A172 (cell line): Measurements from ENCODE around the gene ARHGEF19. TPM values are rescaled to one million over a fixed set of nuclear protein-coding genes. Genes with fewer than 3 reads are reported as not detected.
"Not testable (repeated sequence)": the region's sequence is repeated elsewhere in the genome, so short reads cannot be mapped to it uniquely, and the experiment has no call there.

Experiments
- DNase-seq: peaks from one replicate; pipeline ENCODE4 v3.0.0-alpha.2; 2015; ENCODE audit warnings: low spot score
- total RNA-seq: library from RNA; depleted of rRNA; stranded (reverse); fragments of >200 nt; shearing (Covaris generic); gene quantifications from 2 replicates; pipeline ENCODE4 v1.2.3, GENCODE V29; 2014

Gene ARHGEF19
- total RNA-seq, 1 experiment from 2014 or later: 1.1 TPM

GRCh38 chr1:16221499-16221898, 9.0 kb upstream of the ARHGEF19 start:
- no peak for DNase-seq

GRCh38 chr1:16219968-16220500, 7.6 kb upstream of the ARHGEF19 start:
- no peak for DNase-seq

GRCh38 chr1:16218674-16219071, 6.2 kb upstream of the ARHGEF19 start:
- DNase-seq: no peak

GRCh38 chr1:16218014-16218673, 5.7 kb upstream of the ARHGEF19 start:
- no peak for DNase-seq

- DNase-seq: peak; percentile 76
Measured at GRCh38 chr1:16217061-16217785, 4.8 kb upstream of the ARHGEF19 start.

- DNase-seq: no peak
Measured at GRCh38 chr1:16215882-16216753, 3.7 kb upstream of the ARHGEF19 start.

GRCh38 chr1:16215240-16215639, 2.8 kb upstream of the ARHGEF19 start:
- not testable (repeated sequence) for DNase-seq

- not testable (repeated sequence) for DNase-seq
Measured at GRCh38 chr1:16213544-16213943, 1.1 kb upstream of the ARHGEF19 start.

- no peak for DNase-seq
Measured at GRCh38 chr1:16213013-16213412, 561 bp upstream of the ARHGEF19 start.

GRCh38 chr1:16211824-16212223, 628 bp downstream of the ARHGEF19 start:
- no peak for DNase-seq

- DNase-seq: no peak
Measured at GRCh38 chr1:16210581-16210980, 1.9 kb downstream of the ARHGEF19 start.

GRCh38 chr1:16209847-16210407, 2.5 kb downstream of the ARHGEF19 start:
- DNase-seq: no peak

- DNase-seq: no peak
Measured at GRCh38 chr1:16209132-16209846, 3.2 kb downstream of the ARHGEF19 start.

- DNase-seq: no peak
Measured at GRCh38 chr1:16208270-16208987, 4.0 kb downstream of the ARHGEF19 start.

GRCh38 chr1:16207318-16208269, 4.9 kb downstream of the ARHGEF19 start:
- DNase-seq: no peak

GRCh38 chr1:16206547-16207317, 5.7 kb downstream of the ARHGEF19 start:
- DNase-seq: peak; percentile 81

GRCh38 chr1:16205891-16206546, 6.4 kb downstream of the ARHGEF19 start:
- DNase-seq: no peak

GRCh38 chr1:16205334-16205671, 7.1 kb downstream of the ARHGEF19 start:
- DNase-seq: no peak
